GM12878 (cell line): ENCODE results near the gene TMEM239. TPM values are rescaled to one million over a fixed set of nuclear protein-coding genes. Genes with fewer than 3 reads are reported as not detected.

Experiments
- ATF3 ChIP-seq: IDR thresholded peaks from 2 replicates; pipeline ENCODE4 v1.6.1; 2011; ENCODE audit warnings: low read depth, mild to moderate bottlenecking, low read length, moderate library complexity, borderline replicate concordance; ENCODE audit errors: extremely low read depth
- CREB1 ChIP-seq: IDR thresholded peaks from 2 replicates; pipeline ENCODE4 v1.6.1; 2012; ENCODE audit warnings: low read depth, mild to moderate bottlenecking, inconsistent platforms
- CUX1 ChIP-seq: IDR thresholded peaks from 2 replicates; pipeline ENCODE4 v1.6.1; 2012; ENCODE audit warnings: improper control_type of control experiment, low read depth, low read length; ENCODE audit not compliant: insufficient replicate concordance
- DPF2 ChIP-seq: fragments of 450-650 bp; IDR thresholded peaks from 2 replicates; pipeline ENCODE4 v1.6.1; 2017; ENCODE audit warnings: mild to moderate bottlenecking
- HDGF ChIP-seq: fragments of 450-650 bp; IDR thresholded peaks from 2 replicates; pipeline ENCODE4 v1.6.1; 2016; ENCODE audit warnings: antibody characterized with exemption
- MEF2B ChIP-seq: fragments of 450-650 bp; IDR thresholded peaks from 2 replicates; pipeline ENCODE4 v1.6.1; 2018; ENCODE audit warnings: mild to moderate bottlenecking, moderate library complexity; ENCODE audit not compliant: partially characterized antibody, poor library complexity, severe bottlenecking
- MYB ChIP-seq: fragments of 150-350 bp; IDR thresholded peaks from 2 replicates; pipeline ENCODE4 v1.6.1; 2014; ENCODE audit warnings: mild to moderate bottlenecking, low read depth, low read length, borderline replicate concordance
- NKRF ChIP-seq: fragments of 450-650 bp; conservative IDR thresholded peaks from 2 replicates; pipeline ENCODE4 v1.6.1; 2017; ENCODE audit warnings: mild to moderate bottlenecking, moderate library complexity
- SKIL ChIP-seq: fragments of 450-650 bp; IDR thresholded peaks from 2 replicates; pipeline ENCODE4 v1.6.1; 2017; ENCODE audit warnings: mild to moderate bottlenecking, low read depth, inconsistent platforms; ENCODE audit not compliant: poor library complexity, severe bottlenecking
- STAT1 ChIP-seq: fragments of 450-650 bp; conservative IDR thresholded peaks from 2 replicates; pipeline ENCODE4 v1.6.1; 2014; ENCODE audit warnings: antibody characterized with exemption, mild to moderate bottlenecking
- SUPT20H ChIP-seq: IDR thresholded peaks from 2 replicates; pipeline ENCODE4 v1.6.1; 2011; ENCODE audit warnings: low read depth, mild to moderate bottlenecking, low read length, moderate library complexity, borderline replicate concordance; ENCODE audit not compliant: control insufficient read depth
- TCF3 ChIP-seq: IDR thresholded peaks from 2 replicates; pipeline ENCODE4 v1.6.1; 2012; ENCODE audit warnings: low read depth, mild to moderate bottlenecking, low read length, borderline replicate concordance; ENCODE audit not compliant: insufficient read depth
- TCF7 ChIP-seq: IDR thresholded peaks from 2 replicates; pipeline ENCODE4 v1.6.1; 2014; ENCODE audit warnings: antibody characterized with exemption, borderline replicate concordance
- WRNIP1 ChIP-seq: IDR thresholded peaks from 2 replicates; pipeline ENCODE4 v1.6.1; 2011; ENCODE audit warnings: low read depth, low read length, improper control_type of control experiment, borderline replicate concordance
- ZBTB4 ChIP-seq: fragments of 450-650 bp; formaldehyde crosslinking; IDR thresholded peaks from 2 replicates; pipeline ENCODE4 v1.4.0; 2022; ENCODE audit warnings: mild to moderate bottlenecking, moderate library complexity
- ZNF207 ChIP-seq: fragments of 450-650 bp; IDR thresholded peaks from 2 replicates; pipeline ENCODE4 v1.6.1; 2014; ENCODE audit warnings: antibody characterized with exemption, mild to moderate bottlenecking, borderline replicate concordance
- polyA plus RNA-seq, 11 experiments: library from polyadenylated mRNA; depleted of rRNA in 4 of 11; unstranded in 6 of 11; stranded (reverse) in 5 of 11; fragments of >200 nt; fragmentation: Nextera tagmentation in 4 of 11; fragmentation: Illumina TruSeq in 1 of 11; extraction: Ambion mirVana in 4 of 11; extraction: Trizol in 1 of 11; gene quantifications; 1 replicate in 1 of 11; 2 replicates in 10 of 11; pipeline versions ENCODE4 v1.2.1 to v1.2.3, GENCODE V29; 2011 to 2016; ENCODE audit warnings: inconsistent platforms in 2 of 11, missing spikeins in 2 of 11, low read depth in 1 of 11
- total RNA-seq, 4 experiments: library from RNA; depleted of rRNA in 3 of 4; stranded (reverse); fragments of >200 nt in 3 of 4; fragmentation: Illumina TruSeq in 1 of 4; extraction: Trizol in 1 of 4; gene quantifications; 2 replicates each; pipeline versions ENCODE4 v1.2.1 to v1.2.3, GENCODE V29; 2013 to 2021

TMEM239 gene
- total and polyA plus RNA-seq, 10 of the 15 experiments (the other 5 are each of a cell fraction or from before 2014, with no cell fraction given): not detected

GRCh38 chr20:2838170-2838797, 22.1 kb downstream of the TMEM239 start (continued):
- TF ChIP-seq CUX1 (no peak), TCF7 (peak; percentile 87), MEF2B (peak; percentile 49), ZNF207 (no peak), WRNIP1 (no peak), SKIL (no peak), ATF3 (no peak), NKRF (no peak), SUPT20H (no peak), STAT1 (no peak), ZBTB4 (CRISPR knock-in tag) (no peak), MYB (no peak), DPF2 (peak; percentile 38; the same call in 1 of the 2 replicates), HDGF (no peak), CREB1 (0 out of 2 replicates have a peak, but pooled peaks have one; percentile 24), TCF3 (no peak)
